ENCODE measurements around the gene LITAF. TPM values are rescaled to one million over a fixed set of nuclear protein-coding genes. Genes with fewer than 3 reads are reported as not detected.

LITAF gene
- polyA plus RNA-seq, 1 of the 3 experiments (the other 2 are of a cell fraction), result 45.7 TPM

DNA sequence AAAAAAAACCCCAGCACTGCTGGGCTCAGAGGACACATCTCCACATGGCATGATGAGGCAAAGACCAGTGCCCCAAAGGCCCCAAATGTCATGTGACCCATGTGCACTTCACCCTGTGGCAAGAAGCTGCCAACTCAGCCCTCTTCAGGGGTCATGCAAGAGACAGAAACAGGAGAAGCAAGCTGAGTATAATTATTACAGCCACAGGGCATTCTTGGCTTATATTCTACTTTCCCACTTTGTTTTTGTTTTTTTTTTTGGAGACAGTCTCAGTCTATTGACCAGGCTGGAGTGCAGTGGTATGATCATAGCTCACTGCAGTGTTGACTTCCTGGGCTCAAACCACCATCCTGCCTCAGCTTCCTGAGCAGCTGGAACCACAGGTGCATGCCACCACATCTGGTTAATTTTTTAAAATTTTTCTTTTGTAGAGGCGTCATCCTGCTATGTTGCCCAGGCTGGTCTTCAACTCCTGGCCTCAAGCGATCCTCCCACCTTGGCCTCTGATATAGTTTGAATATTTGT, 32.7 kb upstream of the LITAF start:
- Histone ChIP-seq H3K4me2 (no peak overlapping the region), H3K9ac (no peak overlapping the region), H3K9me3 (no peaks in the 10 kb centered on the region), H2AFZ (ENCODE audit: low read depth) (no peak overlapping the region), H3K36me3 (replicated peaks in 1 of 2; ENCODE audit: control insufficient read depth in 1 of 2, insufficient read depth in 2 of 2, low read length in 1 of 2) (no peaks in the 10 kb centered on the region), H3K4me1 (ENCODE audit: control insufficient read depth in 1 of 2, insufficient read depth in 2 of 2, low read depth in 1 of 2, low read length in 1 of 2) (no peaks in the 10 kb centered on the region; a peak in 1 of 4 replicates), H3K79me2 (ENCODE audit: insufficient read depth) (no peaks in the 10 kb centered on the region), H3K4me3 (ENCODE audit: low read depth in 2 of 2, low read length in 1 of 2) (no peak overlapping the region), H3K9me2 (no peaks in the 10 kb centered on the region), H4K20me1 (ENCODE audit: insufficient read depth) (no peaks in the 10 kb centered on the region), H3K27ac (ENCODE audit: low read depth in 2 of 2, low read length in 1 of 2) (no peak overlapping the region), H3F3A (replicated peaks; ENCODE audit: insufficient read depth) (peaks cover 2% of the 10 kb centered on the region), H3K27me3 (ENCODE audit: insufficient read depth) (no peaks in the 10 kb centered on the region)
- ChIA-PET POLR2A (no interaction called here), CTCF (interaction anchor here (1.1 kb wide), 1 partner anchor 223 kb away, joined by 3 read pairs; no protein-coding TSS in a partner anchor)
- WGBS (ENCODE audit: low lambda C conversion rate), result 86% methylated on average over 2 of the region's 2 CpGs
- TF ChIP-seq GABPA (IDR thresholded peaks at IDR 0.05; ENCODE audit: low read depth) (no peak), SMC3 (IDR thresholded peaks at IDR 0.05; ENCODE audit: low read depth, low read length) (no peak), TCF12 (IDR thresholded peaks at IDR 0.05) (no peak), EP300 (IDR thresholded peaks at IDR 0.05; ENCODE audit: borderline replicate concordance in 1 of 2, low read depth in 1 of 2, low read length in 1 of 2) (no peak), RFX5 (IDR thresholded peaks at IDR 0.05; ENCODE audit: low read length) (no peak), YY1 (IDR thresholded peaks at IDR 0.05; ENCODE audit: low read depth) (no peak), JUND (IDR thresholded peaks at IDR 0.05) (no peak), FOXJ3 (CRISPR knock-in tag; IDR thresholded peaks at IDR 0.05) (no peak), EZH2phosphoT487 (IDR thresholded peaks at IDR 0.05; ENCODE audit: borderline replicate concordance, low read depth) (no peak), FOSL2 (IDR thresholded peaks at IDR 0.05; ENCODE audit: borderline replicate concordance, low read depth) (no peak), GATA2 (CRISPR knock-in tag; IDR thresholded peaks at IDR 0.05) (no peak), TEAD4 (IDR thresholded peaks at IDR 0.05; ENCODE audit: borderline replicate concordance, insufficient read depth) (no peak), NRF1 (IDR thresholded peaks at IDR 0.05; ENCODE audit: low read depth, low read length) (no peak), ELF1 (IDR thresholded peaks at IDR 0.05) (no peak), POLR2AphosphoS5 (IDR thresholded peaks at IDR 0.05; ENCODE audit: low read depth, low read length) (no peak)
- TF ChIP-seq, protein P1, sequence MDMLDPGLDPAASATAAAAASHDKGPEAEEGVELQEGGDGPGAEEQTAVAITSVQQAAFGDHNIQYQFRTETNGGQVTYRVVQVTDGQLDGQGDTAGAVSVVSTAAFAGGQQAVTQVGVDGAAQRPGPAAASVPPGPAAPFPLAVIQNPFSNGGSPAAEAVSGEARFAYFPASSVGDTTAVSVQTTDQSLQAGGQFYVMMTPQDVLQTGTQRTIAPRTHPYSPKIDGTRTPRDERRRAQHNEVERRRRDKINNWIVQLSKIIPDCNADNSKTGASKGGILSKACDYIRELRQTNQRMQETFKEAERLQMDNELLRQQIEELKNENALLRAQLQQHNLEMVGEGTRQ (IDR thresholded peaks at IDR 0.05; ENCODE audit: borderline replicate concordance, low read depth, low read length), result no peak
- DNase-seq, result no peak

DNA sequence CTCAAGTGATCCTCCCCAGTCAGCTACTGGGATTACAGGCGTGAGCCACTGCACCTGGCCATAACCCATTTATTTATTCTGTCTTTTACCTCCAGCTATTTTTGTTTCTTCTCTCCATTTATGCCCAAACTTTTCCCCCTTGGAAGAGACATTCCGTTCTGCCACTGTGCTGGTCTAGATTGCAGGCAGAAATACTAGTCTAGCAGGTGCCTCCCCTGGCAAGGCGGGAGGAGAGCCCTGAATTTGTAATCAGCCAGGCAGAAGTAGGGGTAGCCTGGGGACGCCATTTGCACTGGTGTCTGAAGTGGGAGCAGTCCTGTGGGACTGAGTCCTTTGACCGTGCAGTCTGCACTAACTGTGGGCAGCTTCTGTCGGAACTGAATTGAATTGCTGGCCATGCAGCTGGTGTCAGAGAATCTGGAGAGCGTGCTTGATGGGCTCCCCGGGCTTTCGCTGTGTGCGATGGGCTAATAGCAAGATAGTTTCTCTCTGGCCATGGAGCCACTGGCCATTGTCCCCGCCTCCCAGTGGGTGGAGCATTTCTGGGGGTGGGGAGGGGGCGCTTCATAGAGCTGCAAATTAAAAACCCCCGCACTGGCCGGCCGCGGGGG, 31.5 kb upstream of the LITAF start:
- Histone ChIP-seq H3K9me2 (no peaks in the 10 kb centered on the region), H3K9me3 (no peaks in the 10 kb centered on the region), H3K36me3 (replicated peaks in 1 of 2; ENCODE audit: control insufficient read depth in 1 of 2, insufficient read depth in 2 of 2, low read length in 1 of 2) (no peaks in the 10 kb centered on the region), H3K4me1 (ENCODE audit: control insufficient read depth in 1 of 2, insufficient read depth in 2 of 2, low read depth in 1 of 2, low read length in 1 of 2) (no peaks in the 10 kb centered on the region; a peak in 1 of 4 replicates), H3K4me2 (no peak overlapping the region), H3K4me3 (ENCODE audit: low read depth in 2 of 2, low read length in 1 of 2) (no peak overlapping the region), H3F3A (replicated peaks; ENCODE audit: insufficient read depth) (peaks cover 2% of the 10 kb centered on the region), H2AFZ (ENCODE audit: low read depth) (no peak overlapping the region), H3K27me3 (ENCODE audit: insufficient read depth) (no peaks in the 10 kb centered on the region), H4K20me1 (ENCODE audit: insufficient read depth) (no peaks in the 10 kb centered on the region), H3K79me2 (ENCODE audit: insufficient read depth) (no peaks in the 10 kb centered on the region), H3K27ac (ENCODE audit: low read depth in 2 of 2, low read length in 1 of 2) (no peak overlapping the region), H3K9ac (no peak overlapping the region)
- no peak for DNase-seq
- no peak for TF ChIP-seq GATA2 (CRISPR knock-in tag; IDR thresholded peaks at IDR 0.05)
- no peak for TF ChIP-seq NRF1 (IDR thresholded peaks at IDR 0.05; ENCODE audit: low read depth, low read length)
- no peak for TF ChIP-seq GABPA (IDR thresholded peaks at IDR 0.05; ENCODE audit: low read depth)
- no peak for TF ChIP-seq MXI1 (IDR thresholded peaks at IDR 0.05; ENCODE audit: low read depth, low read length)
- TF ChIP-seq ELF1 (IDR thresholded peaks at IDR 0.05), result no peak
- no peak for TF ChIP-seq TAF1 (IDR thresholded peaks at IDR 0.05; ENCODE audit: borderline replicate concordance, low read depth, low read length)
- TF ChIP-seq SMC3 (IDR thresholded peaks at IDR 0.05; ENCODE audit: low read depth, low read length), result no peak
- no peak for TF ChIP-seq MEF2A (IDR thresholded peaks at IDR 0.05; ENCODE audit: borderline replicate concordance, low read depth)
- TF ChIP-seq TEAD4 (IDR thresholded peaks at IDR 0.05; ENCODE audit: borderline replicate concordance, insufficient read depth), result no peak
- TF ChIP-seq, protein P2, sequence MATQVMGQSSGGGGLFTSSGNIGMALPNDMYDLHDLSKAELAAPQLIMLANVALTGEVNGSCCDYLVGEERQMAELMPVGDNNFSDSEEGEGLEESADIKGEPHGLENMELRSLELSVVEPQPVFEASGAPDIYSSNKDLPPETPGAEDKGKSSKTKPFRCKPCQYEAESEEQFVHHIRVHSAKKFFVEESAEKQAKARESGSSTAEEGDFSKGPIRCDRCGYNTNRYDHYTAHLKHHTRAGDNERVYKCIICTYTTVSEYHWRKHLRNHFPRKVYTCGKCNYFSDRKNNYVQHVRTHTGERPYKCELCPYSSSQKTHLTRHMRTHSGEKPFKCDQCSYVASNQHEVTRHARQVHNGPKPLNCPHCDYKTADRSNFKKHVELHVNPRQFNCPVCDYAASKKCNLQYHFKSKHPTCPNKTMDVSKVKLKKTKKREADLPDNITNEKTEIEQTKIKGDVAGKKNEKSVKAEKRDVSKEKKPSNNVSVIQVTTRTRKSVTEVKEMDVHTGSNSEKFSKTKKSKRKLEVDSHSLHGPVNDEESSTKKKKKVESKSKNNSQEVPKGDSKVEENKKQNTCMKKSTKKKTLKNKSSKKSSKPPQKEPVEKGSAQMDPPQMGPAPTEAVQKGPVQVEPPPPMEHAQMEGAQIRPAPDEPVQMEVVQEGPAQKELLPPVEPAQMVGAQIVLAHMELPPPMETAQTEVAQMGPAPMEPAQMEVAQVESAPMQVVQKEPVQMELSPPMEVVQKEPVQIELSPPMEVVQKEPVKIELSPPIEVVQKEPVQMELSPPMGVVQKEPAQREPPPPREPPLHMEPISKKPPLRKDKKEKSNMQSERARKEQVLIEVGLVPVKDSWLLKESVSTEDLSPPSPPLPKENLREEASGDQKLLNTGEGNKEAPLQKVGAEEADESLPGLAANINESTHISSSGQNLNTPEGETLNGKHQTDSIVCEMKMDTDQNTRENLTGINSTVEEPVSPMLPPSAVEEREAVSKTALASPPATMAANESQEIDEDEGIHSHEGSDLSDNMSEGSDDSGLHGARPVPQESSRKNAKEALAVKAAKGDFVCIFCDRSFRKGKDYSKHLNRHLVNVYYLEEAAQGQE (IDR thresholded peaks at IDR 0.05; ENCODE audit: low read depth, low read length), result no peak
- WGBS (ENCODE audit: low lambda C conversion rate), result 71% methylated on average over 16 of the region's 16 CpGs
- CTCF ChIA-PET, result interaction anchor here (0.7 to 1.1 kb wide), 2 partner anchors 46 to 655 kb away, joined by 3 read pairs; no protein-coding TSS in a partner anchor
- POLR2A ChIA-PET, result no interaction called here

Measured in SK-N-SH (cell line).